HG03135 (cell line): ENCODE measurements around the gene CREBBP.

Experiments
- ATAC-seq: cut with Tn5 transposase; IDR thresholded peaks from one replicate; pipeline ENCODE4 v1.9.1; 2021; ENCODE audit warnings: mild to moderate bottlenecking, moderate library complexity; ENCODE audit not compliant: unreplicated experiment

The CREBBP gene

DNA sequence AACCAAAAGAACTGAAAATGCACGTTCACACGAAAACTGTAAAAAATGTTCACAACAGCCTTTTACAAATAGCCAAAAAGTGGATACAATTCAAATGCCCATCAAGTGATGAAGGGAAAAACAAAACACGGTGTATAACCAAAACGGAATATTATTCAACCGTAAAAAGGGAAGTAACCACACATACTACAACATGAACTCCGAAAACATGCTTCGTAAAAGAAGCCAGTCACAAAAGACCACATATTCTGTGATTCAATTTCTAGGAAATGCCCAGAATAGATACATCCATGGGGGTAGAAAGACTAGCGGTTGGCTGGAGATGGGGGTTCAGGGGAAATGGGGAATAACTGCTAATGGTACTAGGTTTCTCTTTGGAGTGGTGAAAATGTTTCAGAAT, 81.7 kb downstream of the CREBBP start:
- no peak for ATAC-seq

- peak; percentile 60 for ATAC-seq
Observed at GRCh38 chr16:3797904-3798811, 82.4 kb downstream of the CREBBP start.

GRCh38 chr16:3797473-3797872, 83.0 kb downstream of the CREBBP start:
- no peak for ATAC-seq

GRCh38 chr16:3793161-3793576, 87.3 kb downstream of the CREBBP start:
- no peak for ATAC-seq

GRCh38 chr16:3792472-3793012, 88.0 kb downstream of the CREBBP start:
- no peak for ATAC-seq

DNA sequence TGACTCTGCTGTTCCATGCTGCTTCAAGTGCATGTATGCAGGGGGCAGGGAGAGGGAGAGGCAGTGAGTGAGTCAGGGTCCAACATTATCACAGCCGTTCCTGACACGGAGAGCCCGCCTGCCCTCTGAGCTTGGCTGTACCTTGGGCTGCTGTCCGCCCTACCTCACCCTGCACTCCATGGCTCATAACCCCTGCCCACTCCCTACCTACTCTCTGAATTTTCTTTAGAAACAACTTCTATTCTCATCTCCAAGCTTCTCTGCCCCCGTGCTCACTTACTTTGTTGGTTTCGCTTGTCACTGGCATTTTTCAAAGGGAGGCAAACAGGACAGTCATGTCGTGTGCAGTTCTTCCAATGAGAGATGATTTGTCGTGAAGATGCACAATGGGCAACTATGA, 88.8 kb downstream of the CREBBP start:
- ATAC-seq, result no peak

GRCh38 chr16:3789375-3790099, 91.0 kb downstream of the CREBBP start:
- no peak for ATAC-seq

DNA sequence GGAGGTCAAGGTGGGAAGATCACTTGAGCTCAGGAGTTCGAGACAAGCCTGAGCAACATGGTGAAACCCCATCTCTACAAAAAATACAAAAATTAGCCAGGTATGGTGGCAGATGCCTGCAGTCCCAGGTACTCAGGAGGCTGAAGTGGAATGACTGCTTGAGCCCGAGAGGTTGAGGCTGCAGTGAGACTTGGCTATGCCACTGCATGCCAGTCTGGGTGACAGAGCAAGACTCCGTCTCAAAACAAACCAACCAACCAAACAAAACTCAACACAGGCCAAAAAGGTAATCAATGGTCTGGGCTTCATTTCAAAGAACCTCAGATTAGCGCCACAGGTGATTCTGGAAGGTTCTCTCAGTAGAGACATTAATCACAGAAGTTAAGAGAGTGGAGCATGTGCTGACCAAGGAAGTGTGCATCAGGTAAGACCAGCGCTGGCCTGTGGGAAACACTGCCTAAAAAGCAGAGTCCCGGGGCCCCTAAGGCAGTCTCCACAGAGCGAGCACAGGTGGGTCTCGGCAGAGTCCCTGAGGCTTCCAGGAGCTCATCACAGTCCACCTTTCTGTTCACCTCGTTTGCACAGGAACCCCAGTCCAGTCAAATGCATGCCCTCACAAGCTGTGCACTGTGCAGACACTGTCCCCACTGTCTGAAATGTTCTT, 91.7 kb downstream of the CREBBP start:
- ATAC-seq, result no peak

GRCh38 chr16:3787924-3788661, 92.4 kb downstream of the CREBBP start:
- peak; percentile 52 for ATAC-seq

DNA sequence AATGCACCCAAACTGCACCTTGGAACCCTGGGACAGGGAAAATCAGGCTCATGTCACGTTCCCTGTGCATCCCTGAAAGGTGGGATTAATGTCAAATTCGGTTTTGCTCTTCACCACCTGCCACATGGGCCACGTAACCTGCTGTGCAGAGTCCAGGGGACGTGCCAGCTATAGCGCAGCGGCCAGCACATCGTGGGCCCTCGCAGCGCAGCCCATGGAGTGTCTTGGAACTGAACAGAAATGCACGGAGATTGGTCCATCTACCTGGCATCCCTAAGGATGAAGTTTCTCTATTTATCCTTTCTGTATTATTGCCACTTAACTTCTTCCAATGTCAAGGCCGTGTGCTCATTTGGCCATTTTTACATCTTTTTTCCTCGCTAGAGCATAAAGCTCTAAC, 95.1 kb downstream of the CREBBP start:
- no peak for ATAC-seq

DNA sequence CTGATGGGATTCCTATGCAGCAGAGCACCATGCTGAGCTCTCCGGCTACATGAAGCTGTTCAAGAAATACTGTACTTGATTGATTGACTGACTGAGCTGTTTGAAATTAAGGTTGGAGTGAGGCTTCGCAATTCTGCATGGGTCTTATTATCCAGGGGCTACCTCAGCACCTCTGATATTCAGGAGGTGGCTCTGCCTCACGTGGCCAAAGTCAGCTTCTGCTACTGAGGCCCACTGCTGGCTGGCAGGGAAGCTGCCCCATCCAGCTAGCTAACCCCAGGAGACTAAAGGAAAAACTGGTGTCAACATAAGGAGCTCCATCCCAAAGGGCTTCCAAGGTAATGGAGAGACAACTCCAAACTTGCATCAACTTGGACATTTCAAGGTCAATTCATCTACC, 97.0 kb downstream of the CREBBP start:
- no peak for ATAC-seq

GRCh38 chr16:3782566-3782965, 97.9 kb downstream of the CREBBP start:
- no peak for ATAC-seq

GRCh38 chr16:3781421-3781820, 99.1 kb downstream of the CREBBP start:
- ATAC-seq, result no peak

DNA sequence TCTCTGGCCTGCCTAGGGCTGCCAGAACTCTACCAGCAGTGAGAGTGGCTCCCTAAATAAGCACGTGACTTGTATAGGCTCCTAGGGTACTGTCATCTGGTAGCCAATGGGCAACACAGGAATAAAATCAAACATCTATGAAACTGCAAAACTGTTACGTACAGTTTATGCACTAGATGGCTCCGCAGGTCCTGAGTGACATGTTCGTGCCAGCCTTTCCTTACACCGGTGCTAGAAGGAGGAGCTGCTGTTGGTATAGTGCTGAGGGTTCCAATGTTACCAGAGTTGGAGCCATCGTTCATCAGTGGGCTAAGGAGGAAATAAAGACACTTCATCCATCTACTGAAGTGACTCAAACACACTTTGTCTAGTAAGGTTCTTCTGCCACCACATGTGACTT, 99.9 kb downstream of the CREBBP start:
- no peak for ATAC-seq

DNA sequence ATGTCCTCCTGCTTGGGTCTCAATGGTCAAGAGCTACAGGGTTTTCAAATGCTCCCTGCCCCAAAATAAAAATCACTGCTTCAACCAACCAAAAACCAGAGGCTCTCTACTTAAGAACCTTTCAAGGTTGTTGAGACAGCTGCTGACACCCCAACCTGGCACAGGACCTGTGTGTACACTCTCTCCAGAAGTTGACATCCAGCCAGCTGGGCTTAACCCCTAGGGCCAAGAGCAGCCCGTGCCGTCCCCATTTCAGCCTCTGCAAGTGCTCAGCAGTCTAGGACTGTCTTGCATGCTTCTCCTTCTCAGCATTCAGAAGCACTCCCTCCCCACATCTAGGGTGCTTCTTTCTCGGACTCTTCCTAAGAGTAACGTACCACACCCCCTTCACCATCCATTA, 104.2 kb downstream of the CREBBP start:
- no peak for ATAC-seq

DNA sequence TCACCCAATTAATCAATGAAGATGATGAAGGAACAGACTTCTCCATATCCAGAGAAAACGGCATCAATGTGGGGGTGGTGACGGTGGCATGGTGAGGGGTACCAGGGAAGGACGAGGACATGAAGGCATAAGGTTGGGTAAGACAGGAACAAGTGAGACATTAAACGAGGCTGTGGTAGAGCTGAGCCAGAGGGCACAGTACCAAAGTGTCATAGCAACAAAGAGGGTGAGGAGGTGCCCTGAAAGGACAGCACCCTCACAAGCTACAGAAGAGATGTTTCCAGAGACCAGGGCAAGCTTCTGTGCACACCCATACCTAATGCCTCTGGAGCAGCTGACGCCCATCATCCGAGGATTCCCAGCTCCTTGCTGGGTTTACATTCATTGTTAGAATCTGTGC, 105.7 kb downstream of the CREBBP start:
- no peak for ATAC-seq

GRCh38 chr16:3774156-3774767, 106.3 kb downstream of the CREBBP start:
- no peak for ATAC-seq

GRCh38 chr16:3773663-3774062, 106.8 kb downstream of the CREBBP start:
- ATAC-seq, result no peak

GRCh38 chr16:3771513-3771912, 109.0 kb downstream of the CREBBP start:
- no peak for ATAC-seq

DNA sequence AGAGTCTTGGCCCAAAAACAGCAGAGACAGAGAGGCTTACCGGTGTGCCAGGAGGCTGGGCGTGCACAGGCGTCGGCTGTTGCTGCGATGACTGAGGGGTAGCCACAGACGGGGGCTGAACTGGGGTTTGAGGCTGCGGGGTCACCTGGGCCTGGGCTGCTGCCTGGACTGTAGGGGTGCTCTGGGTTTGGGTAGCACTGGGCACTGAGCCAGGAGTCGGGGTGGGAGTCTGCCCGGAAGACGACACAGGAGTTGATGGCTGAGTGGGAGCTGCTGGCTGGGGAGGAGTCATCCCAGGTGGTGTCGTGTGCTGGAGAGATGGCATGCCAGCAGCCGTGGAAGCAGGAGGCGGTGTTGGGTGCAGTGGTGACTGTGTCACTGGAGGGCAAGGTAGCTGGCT, 110.0 kb downstream of the CREBBP start:
- ATAC-seq, result no peak
